SK-N-SH treated with all-trans-retinoic acid at 6 μM for 48 hours (cell line): ENCODE results near the gene SVOPL.

ENCODE experiments used
- ATAC-seq: fragments of 200-7000 bp; cut with Tn5 transposase; 3 replicates; pipeline ENCODE4 v1.9.1; 2020; ENCODE audit warnings: mild to moderate bottlenecking, moderate library complexity
- BACH2 ChIP-seq: fragments of 250-450 bp; sonication (Bioruptor Pico); IDR thresholded peaks from 2 replicates; pipeline ENCODE4 v1.9.0; 2021; ENCODE audit warnings: mild to moderate bottlenecking, borderline replicate concordance
- CREB5 ChIP-seq: fragments of 250-450 bp; sonication (Bioruptor Pico); IDR thresholded peaks from 2 replicates; pipeline ENCODE4 v1.5.1; 2020; ENCODE audit warnings: low read depth, mild to moderate bottlenecking, moderate library complexity
- CSDC2 ChIP-seq: fragments of 250-450 bp; sonication (Bioruptor Pico); IDR thresholded peaks from 2 replicates; pipeline ENCODE4 v1.5.0; 2020; ENCODE audit warnings: mild to moderate bottlenecking, moderate library complexity
- ESRRG ChIP-seq: fragments of 250-450 bp; sonication (Bioruptor Pico); IDR thresholded peaks from 2 replicates; pipeline ENCODE4 v1.6.1; 2021; ENCODE audit warnings: mild to moderate bottlenecking
- GLIS3 ChIP-seq: fragments of 250-450 bp; sonication (Bioruptor Pico); IDR thresholded peaks from 2 replicates; pipeline ENCODE4 v1.5.0; 2020; ENCODE audit warnings: mild to moderate bottlenecking, moderate library complexity
- ISL1 ChIP-seq: fragments of 250-450 bp; sonication (Bioruptor Pico); IDR thresholded peaks from 2 replicates; pipeline ENCODE4 v2.1.2; 2022; ENCODE audit warnings: mild to moderate bottlenecking, moderate library complexity
- OSR1 ChIP-seq: fragments of 250-450 bp; sonication (Bioruptor Pico); IDR thresholded peaks from 2 replicates; pipeline ENCODE4 v1.8.0; 2022; ENCODE audit warnings: moderate library complexity, mild to moderate bottlenecking, inconsistent platforms
- PATZ1 ChIP-seq: fragments of 250-450 bp; sonication (Bioruptor Pico); IDR thresholded peaks from 2 replicates; pipeline ENCODE4 v1.8.0; 2020; ENCODE audit warnings: mild to moderate bottlenecking, moderate library complexity, borderline replicate concordance
- PPARA ChIP-seq: fragments of 250-450 bp; sonication (Bioruptor Pico); IDR thresholded peaks from 2 replicates; pipeline ENCODE4 v1.5.0; 2020; ENCODE audit warnings: mild to moderate bottlenecking, borderline replicate concordance
- RARB ChIP-seq: fragments of 250-450 bp; sonication (Bioruptor Pico); IDR thresholded peaks from 2 replicates; pipeline ENCODE4 v1.8.0; 2021; ENCODE audit warnings: mild to moderate bottlenecking, moderate library complexity
- SNAI2 ChIP-seq: fragments of 250-450 bp; sonication (Bioruptor Pico); IDR thresholded peaks from 2 replicates; pipeline ENCODE4 v1.5.0; 2020; ENCODE audit warnings: mild to moderate bottlenecking, moderate library complexity
- TCF4 ChIP-seq: fragments of 250-450 bp; sonication (Bioruptor Pico); IDR thresholded peaks from 2 replicates; pipeline ENCODE4 v1.8.0; 2021; ENCODE audit warnings: mild to moderate bottlenecking, moderate library complexity, borderline replicate concordance
- TOX ChIP-seq: fragments of 250-450 bp; sonication (Bioruptor Pico); IDR thresholded peaks from 2 replicates; pipeline ENCODE4 v1.8.0; 2021; ENCODE audit warnings: mild to moderate bottlenecking, moderate library complexity, borderline replicate concordance
- ZFP3 ChIP-seq: fragments of 250-450 bp; sonication (Bioruptor Pico); IDR thresholded peaks from 2 replicates; pipeline ENCODE4 v1.5.0; 2020; ENCODE audit warnings: mild to moderate bottlenecking, moderate library complexity
- ZNF565 ChIP-seq: fragments of 450-650 bp; formaldehyde crosslinking; conservative IDR thresholded peaks from 2 replicates; pipeline ENCODE4 v1.5.0; 2020; ENCODE audit warnings: low read depth, mild to moderate bottlenecking, moderate library complexity
- TF ChIP-seq, protein P1 (sequence below): fragments of 250-450 bp; sonication (Bioruptor Pico); IDR thresholded peaks from 2 replicates; pipeline ENCODE4 v1.5.1; 2021; ENCODE audit warnings: mild to moderate bottlenecking, moderate library complexity
- TF ChIP-seq, protein P2 (sequence below): fragments of 250-450 bp; sonication (Bioruptor Pico); IDR thresholded peaks from 2 replicates; pipeline ENCODE4 v1.5.0; 2020; ENCODE audit warnings: mild to moderate bottlenecking, moderate library complexity

The SVOPL gene

GRCh38 chr7:138668946-138669345, 32.2 kb downstream of the SVOPL start:
- ATAC-seq, result no peak
- no peak for TF ChIP-seq ZNF565 (CRISPR knock-in tag)
- TF ChIP-seq, protein P1, sequence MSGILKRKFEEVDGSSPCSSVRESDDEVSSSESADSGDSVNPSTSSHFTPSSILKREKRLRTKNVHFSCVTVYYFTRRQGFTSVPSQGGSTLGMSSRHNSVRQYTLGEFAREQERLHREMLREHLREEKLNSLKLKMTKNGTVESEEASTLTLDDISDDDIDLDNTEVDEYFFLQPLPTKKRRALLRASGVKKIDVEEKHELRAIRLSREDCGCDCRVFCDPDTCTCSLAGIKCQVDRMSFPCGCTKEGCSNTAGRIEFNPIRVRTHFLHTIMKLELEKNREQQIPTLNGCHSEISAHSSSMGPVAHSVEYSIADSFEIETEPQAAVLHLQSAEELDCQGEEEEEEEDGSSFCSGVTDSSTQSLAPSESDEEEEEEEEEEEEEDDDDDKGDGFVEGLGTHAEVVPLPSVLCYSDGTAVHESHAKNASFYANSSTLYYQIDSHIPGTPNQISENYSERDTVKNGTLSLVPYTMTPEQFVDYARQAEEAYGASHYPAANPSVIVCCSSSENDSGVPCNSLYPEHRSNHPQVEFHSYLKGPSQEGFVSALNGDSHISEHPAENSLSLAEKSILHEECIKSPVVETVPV (CRISPR knock-in tag), result no peak
- no peak for TF ChIP-seq CSDC2 (CRISPR knock-in tag)
- TF ChIP-seq RARB (CRISPR knock-in tag), result no peak
- no peak for TF ChIP-seq PPARA
- TF ChIP-seq BACH2 (CRISPR knock-in tag), result no peak
- no peak for TF ChIP-seq ZFP3 (CRISPR knock-in tag)

DNA sequence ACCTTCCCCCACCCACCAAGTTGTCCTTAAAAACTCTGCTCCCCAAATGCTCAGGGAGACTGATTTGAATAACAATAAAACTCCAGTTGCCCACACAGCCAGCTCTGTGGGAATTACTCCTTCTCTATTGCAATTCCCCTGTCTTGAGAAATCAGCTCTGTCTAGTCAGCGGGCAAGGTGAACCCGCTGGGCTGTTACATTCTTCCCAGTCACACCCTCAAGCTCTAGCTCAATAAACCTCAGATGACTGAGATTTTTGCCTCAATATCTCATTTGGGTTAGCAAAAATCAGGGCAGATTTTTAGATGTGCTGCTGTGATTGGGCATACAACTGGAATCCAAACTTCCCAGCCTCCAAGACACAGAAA, 32.9 kb downstream of the SVOPL start:
- no peak for ATAC-seq
- TF ChIP-seq SNAI2 (CRISPR knock-in tag), result no peak
- TF ChIP-seq OSR1 (CRISPR knock-in tag), result no peak
- TF ChIP-seq TOX, result no peak
- TF ChIP-seq, protein P2, sequence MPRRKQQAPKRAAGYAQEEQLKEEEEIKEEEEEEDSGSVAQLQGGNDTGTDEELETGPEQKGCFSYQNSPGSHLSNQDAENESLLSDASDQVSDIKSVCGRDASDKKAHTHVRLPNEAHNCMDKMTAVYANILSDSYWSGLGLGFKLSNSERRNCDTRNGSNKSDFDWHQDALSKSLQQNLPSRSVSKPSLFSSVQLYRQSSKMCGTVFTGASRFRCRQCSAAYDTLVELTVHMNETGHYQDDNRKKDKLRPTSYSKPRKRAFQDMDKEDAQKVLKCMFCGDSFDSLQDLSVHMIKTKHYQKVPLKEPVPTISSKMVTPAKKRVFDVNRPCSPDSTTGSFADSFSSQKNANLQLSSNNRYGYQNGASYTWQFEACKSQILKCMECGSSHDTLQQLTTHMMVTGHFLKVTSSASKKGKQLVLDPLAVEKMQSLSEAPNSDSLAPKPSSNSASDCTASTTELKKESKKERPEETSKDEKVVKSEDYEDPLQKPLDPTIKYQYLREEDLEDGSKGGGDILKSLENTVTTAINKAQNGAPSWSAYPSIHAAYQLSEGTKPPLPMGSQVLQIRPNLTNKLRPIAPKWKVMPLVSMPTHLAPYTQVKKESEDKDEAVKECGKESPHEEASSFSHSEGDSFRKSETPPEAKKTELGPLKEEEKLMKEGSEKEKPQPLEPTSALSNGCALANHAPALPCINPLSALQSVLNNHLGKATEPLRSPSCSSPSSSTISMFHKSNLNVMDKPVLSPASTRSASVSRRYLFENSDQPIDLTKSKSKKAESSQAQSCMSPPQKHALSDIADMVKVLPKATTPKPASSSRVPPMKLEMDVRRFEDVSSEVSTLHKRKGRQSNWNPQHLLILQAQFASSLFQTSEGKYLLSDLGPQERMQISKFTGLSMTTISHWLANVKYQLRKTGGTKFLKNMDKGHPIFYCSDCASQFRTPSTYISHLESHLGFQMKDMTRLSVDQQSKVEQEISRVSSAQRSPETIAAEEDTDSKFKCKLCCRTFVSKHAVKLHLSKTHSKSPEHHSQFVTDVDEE (CRISPR knock-in tag), result no peak

DNA sequence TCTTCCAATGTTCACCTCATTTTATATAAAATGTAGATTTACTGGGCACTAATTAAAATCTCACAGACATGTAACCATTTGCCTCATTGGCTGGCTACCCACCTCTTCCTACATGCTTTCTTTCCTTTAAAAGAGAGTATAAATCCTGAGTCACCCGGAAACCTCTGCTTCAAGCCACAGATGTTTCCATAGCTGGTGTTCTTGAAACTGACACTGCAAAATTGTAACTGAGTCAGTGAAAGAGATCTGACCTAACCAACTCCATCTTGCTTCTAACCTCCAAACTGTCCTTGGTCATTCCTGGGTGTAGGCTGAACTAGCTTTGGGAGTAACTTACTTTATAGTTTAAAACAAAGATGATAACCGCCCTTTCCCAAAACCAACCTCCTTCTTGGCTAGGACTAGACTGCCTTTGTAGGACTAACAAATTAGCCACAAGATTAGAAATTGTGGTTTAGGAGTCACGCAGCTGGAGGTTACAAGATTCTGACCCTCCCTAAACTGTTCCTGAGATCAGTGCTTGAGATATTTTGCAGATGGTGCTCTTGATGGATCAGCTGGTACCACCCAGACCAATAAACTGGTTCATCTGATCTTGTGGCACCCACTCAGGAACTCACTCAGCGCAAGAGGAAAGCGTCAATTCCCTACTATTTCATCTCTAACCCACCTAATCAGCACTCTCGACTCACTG, 33.5 kb downstream of the SVOPL start:
- TF ChIP-seq BACH2 (CRISPR knock-in tag) (no peak), SNAI2 (CRISPR knock-in tag) (0 out of 2 replicates have a peak, but pooled peaks have one; percentile 35), GLIS3 (CRISPR knock-in tag) (no peak), ISL1 (no peak), TCF4 (CRISPR knock-in tag) (no peak)
- TF ChIP-seq, all 23 proteins: peak for 1
- ATAC-seq, result no peak

GRCh38 chr7:138666385-138666784, 34.8 kb downstream of the SVOPL start:
- ATAC-seq, result no peak
- TF ChIP-seq GLIS3 (CRISPR knock-in tag), result 0 out of 2 replicates have a peak, but pooled peaks have one; percentile 82
- TF ChIP-seq ESRRG (CRISPR knock-in tag), result peak; percentile 84; the same call in 1 of the 2 replicates
- TF ChIP-seq ISL1, result peak; percentile 83
- TF ChIP-seq OSR1 (CRISPR knock-in tag), result no peak
- TF ChIP-seq, protein P2 (CRISPR knock-in tag), result peak; percentile 96
- TF ChIP-seq RARB (CRISPR knock-in tag), result no peak
- TF ChIP-seq CREB5, result peak; percentile 11; the same call in 1 of the 2 replicates
- no peak for TF ChIP-seq PATZ1 (CRISPR knock-in tag)
- TF ChIP-seq TCF4 (CRISPR knock-in tag), result peak; percentile 77
